ENCODE data around the gene IGFBPL1. TPM values are rescaled to one million over a fixed set of nuclear protein-coding genes. Genes with fewer than 3 reads are reported as not detected.

Gene IGFBPL1
- total and polyA plus RNA-seq, 10 of the 15 experiments (the other 5 are each of a cell fraction or from before 2014, with no cell fraction given) = 0.25 TPM; not detected in 9

- POLR2A ChIA-PET = interaction anchor here (0.5 to 0.6 kb wide), 2 partner anchors 15 to 596 kb away, joined by 4 read pairs; no protein-coding TSS in a partner anchor
- DNase-seq (ENCODE audit: low read depth, low spot score) (no peak), ATAC-seq (peak; percentile 79), FAIRE-seq (peak; percentile 57)
- Histone ChIP-seq H3K4me1 (ENCODE audit: control insufficient read depth, insufficient read depth, low read length) (peaks cover 3% of the 10 kb centered on the region; the same call in 1 of the 2 replicates), H2AFZ (ENCODE audit: control insufficient read depth, low read depth, low read length) (no peak overlapping the region), H3K36me3 (ENCODE audit: control insufficient read depth in 2 of 2, insufficient read depth in 2 of 2, low read length in 1 of 2) (no peaks in the 10 kb centered on the region), H3K4me2 (ENCODE audit: control insufficient read depth, insufficient read depth) (no peak overlapping the region), H3K27me3 (replicated peaks in 1 of 2; ENCODE audit: control insufficient read depth in 2 of 2, insufficient read depth in 2 of 2, low read length in 1 of 2) (no peaks in the 10 kb centered on the region; a peak in 3 of 4 replicates), H3K4me3 (no peak overlapping the region), H3K9ac (ENCODE audit: control insufficient read depth, insufficient read depth, low read length) (no peak overlapping the region), H3K79me2 (ENCODE audit: control insufficient read depth, insufficient read depth, low read length) (no peaks in the 10 kb centered on the region), H3K9me3 (replicated peaks; ENCODE audit: control insufficient read depth, insufficient read depth, low read length) (no peaks in the 10 kb centered on the region), H3K27ac (ENCODE audit: control insufficient read depth, insufficient read depth) (no peak overlapping the region), H4K20me1 (ENCODE audit: control insufficient read depth, insufficient read depth) (no peaks in the 10 kb centered on the region)
- BruUV-seq (replicated peaks) = no TSS peak
- TF ChIP-seq ATF3 (IDR thresholded peaks at IDR 0.05; ENCODE audit: borderline replicate concordance, extremely low read depth, low read depth, low read length) (no peak), MTA2 (IDR thresholded peaks at IDR 0.05; ENCODE audit: low read depth) (0 out of 2 replicates have a peak, but pooled peaks have one; percentile 24), EED (IDR thresholded peaks at IDR 0.05; ENCODE audit: low read depth) (no peak), CREB1 (IDR thresholded peaks at IDR 0.05; ENCODE audit: low read depth) (peak; percentile 74; the same call in 1 of the 2 replicates), RUNX3 (IDR thresholded peaks at IDR 0.05; ENCODE audit: low read length) (0 out of 2 replicates have a peak, but pooled peaks have one; percentile 6), YBX1 (IDR thresholded peaks at IDR 0.05) (no peak), SMARCA5 (IDR thresholded peaks at IDR 0.05) (peak; percentile 48), ATF7 (IDR thresholded peaks at IDR 0.05; ENCODE audit: low read depth) (0 out of 2 replicates have a peak, but pooled peaks have one; percentile 18), RELB (IDR thresholded peaks at IDR 0.05; ENCODE audit: low read depth) (0 out of 2 replicates have a peak, but pooled peaks have one; percentile 13), CHD1 (IDR thresholded peaks at IDR 0.05; ENCODE audit: low read depth, low read length) (no peak)
- SMC1A ChIA-PET (ENCODE audit: uncharacterized antibody, unreplicated experiment) = interaction anchor here (1.2 kb wide), 1 partner anchor 19 kb away, joined by 3 read pairs; no protein-coding TSS in a partner anchor
- CTCF ChIA-PET = interaction anchor here (2.2 kb wide), 1 partner anchor 16 kb away, joined by 5 read pairs; the partner anchor contains the start of gene ALDH1B1
- RAD21 ChIA-PET (ENCODE audit: unreplicated experiment) = no interaction called here
- intact Hi-C loops (cut with micrococcal nuclease; ENCODE audit: unreplicated experiment) (no loop called here), in situ Hi-C loops (cut with MboI) (no loop called here)
- WGBS (ENCODE audit: insufficient coverage, insufficient replicate concordance, low lambda C conversion rate, missing lambda C conversion rate) = 5% methylated on average over 4 of the region's 4 CpGs
Observed at GRCh38 chr9:38408719-38409118, 15.5 kb downstream of the IGFBPL1 start.
